HG03095 (cell line): Measurements from ENCODE around the gene TBX1.
"Not testable (repeated sequence)": the region's sequence is repeated elsewhere in the genome, so short reads cannot be mapped to it uniquely, and the experiment has no call there.

Experiments used
- ATAC-seq: cut with Tn5 transposase; IDR thresholded peaks from one replicate; pipeline ENCODE4 v1.9.1; 2021; ENCODE audit warnings: moderate library complexity; ENCODE audit not compliant: unreplicated experiment

TBX1 gene

DNA sequence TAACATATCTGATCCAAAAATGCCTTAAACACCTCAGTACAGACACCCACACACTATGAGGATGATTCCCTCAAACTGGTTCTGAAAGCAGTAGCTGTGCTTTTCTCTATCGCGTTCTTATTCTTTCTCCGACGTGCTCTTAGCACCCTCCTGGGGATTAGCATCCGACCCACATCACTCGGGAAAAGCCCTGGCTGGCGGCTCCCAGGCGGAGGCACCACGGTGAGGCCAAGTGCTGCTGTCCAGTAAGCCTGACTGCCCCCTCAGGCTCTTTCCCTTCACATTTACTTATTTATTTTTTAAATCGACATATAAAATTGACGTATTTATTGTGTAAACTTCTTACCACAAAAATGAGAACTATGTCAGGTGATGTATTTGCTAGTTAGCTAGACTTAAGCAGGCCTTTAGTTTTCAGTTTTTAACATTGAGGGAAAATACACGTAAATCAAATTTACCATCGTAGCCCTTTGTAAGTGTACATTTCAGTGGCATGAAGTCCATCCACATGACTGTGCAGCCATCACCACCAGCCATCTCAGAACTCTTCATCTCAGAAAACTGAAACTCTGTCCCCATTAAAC is 19.2 kb downstream of the TBX1 start:
- ATAC-seq, result no peak

DNA sequence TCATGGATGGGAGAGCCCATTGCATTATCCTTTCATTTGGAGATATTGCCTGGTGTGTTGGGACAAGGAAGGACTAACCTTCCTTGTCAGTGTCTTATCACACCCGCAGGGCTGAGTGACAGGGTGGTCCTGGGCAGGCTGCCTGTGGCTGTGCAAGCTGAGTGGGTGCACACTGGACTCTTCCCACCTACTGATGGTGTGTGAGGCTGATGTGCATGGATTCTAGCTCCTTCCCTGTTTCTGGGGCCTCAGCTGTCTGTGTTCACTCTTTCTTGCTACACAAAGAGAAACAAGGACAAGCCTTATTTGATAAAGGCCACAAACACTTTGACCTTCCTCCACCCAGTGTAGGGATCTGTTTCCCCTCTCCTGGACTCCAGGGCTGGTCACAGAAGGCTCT is 22.0 kb downstream of the TBX1 start:
- ATAC-seq, result no peak

DNA sequence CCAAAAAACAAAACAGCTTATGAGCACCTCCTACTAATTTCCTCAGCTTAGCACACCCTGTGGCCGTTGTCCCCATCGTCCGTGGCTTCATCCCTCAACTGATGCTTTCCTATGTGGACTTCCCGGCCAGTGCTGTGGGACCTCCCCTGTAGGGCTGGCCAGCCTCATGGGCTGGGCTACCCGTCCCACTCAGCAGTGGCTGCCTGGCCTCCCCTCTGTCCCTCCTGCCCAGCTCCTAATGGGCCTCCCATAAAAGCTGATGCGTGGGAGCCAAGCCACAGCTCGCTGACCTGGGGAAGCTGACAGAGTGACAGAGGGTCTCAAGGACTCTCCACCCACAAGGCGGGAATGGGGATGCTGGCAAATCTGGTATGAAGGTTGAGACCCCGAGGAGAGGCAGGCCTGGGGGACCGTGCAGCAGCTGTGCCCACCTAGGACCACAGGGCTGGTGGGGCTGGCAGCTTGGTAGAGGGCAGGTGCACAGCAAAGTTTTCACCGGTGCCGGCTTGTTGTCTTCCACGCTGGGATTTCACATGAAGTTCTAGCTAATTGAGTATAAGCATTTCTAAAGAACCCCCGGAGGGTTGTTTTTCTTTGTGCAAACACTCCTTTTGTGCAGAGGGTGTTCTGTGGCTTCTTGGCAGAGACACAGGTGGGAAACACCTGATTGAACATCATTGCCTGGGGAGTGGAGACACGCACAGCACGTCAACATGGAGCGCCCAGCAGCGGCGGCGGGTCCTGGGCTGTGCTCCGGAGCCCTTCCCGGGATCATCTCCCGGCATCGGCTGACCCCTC is 23.2 kb downstream of the TBX1 start:
- ATAC-seq, result no peak

DNA sequence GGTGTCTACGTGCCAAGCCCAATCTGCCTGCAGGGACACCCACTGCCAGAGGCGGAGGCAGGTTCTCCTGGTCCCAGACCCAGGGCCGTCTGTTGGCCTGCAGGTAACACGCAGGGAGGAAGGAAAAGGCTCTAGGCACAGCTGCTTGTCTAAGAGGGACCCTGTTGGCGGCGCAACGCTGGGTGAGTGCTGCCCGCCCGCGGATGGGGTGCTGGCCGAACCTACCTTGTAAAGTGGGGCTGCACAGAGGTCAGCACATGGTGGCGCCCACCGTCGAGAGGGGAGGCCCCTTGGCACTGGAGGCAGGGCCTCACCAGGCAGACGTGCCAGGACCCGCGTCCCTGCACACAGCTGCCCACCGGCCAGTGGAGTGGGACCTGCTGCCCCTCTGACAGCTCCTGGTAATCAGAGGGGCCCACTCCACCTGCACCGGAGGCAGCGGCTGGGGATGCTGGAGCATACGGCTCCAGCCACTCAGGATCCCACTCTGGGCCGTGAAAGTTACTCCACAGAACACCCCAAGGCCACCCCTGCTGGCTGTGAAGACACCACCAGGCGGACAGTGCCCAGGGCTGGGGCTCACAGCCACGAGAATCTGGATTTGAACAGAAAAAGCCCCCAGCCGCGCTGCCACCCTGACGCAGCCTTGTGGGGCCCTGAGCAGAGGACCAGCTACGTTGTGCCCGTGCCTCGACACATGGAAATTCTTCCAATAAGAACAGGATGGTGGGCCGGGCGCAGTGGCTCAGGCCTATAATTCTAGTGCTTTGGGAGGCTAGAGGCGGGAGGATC is 24.0 kb downstream of the TBX1 start:
- ATAC-seq, result no peak

DNA sequence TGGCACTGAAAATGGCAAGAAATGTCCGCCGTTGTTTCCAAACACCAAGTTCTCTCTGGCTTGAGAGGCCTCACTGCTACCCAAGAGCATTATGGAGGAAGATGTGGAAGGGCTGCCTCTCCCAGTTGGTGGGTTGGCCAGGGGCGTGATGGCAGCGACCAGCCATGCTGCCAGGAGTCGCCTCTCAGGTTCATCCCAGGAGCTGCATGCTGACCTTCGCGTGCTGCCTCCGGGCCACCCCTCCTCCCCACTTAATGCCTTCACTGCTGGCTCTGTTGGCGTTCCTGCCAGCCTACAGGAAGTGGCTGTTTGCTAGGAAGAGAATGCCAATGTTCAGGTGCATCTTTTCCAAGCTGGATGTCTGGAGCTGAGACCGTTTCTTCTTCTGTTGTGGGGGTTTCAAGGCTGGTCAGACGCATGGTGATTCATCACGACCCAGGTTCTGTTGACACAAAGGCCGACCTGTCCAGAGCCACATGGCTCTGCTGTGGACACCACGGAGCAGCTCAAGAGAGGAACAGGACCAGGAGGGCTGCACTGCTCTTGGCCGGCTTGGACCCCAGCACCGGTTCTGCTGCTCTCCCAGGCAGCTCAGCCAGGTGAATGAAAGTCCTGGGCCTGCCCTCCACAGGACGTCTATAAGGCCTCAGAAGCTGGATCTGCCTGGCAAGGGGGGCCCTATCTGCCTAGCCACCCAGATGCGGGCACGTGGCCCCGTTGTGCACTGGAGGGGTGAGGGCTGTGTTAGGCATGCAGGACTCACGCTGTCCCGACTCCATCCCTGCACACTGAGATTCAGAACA is 25.1 kb downstream of the TBX1 start:
- ATAC-seq, result no peak

DNA sequence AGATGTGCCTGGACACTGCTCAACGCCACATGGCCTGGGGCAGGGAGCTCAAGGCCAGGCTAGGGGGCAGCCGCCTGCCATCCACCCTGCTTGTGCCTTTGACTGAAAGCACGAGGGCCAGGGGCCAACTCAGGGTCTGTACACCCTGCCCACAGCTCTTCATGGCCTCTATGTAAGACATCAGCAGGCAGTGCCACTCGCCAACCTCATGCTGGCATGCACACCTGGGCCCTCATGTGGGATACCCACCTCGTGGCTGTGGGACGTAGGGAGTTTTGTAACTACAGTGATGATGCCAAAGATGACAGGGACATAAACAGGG is 25.6 kb downstream of the TBX1 start:
- ATAC-seq, result no peak

DNA sequence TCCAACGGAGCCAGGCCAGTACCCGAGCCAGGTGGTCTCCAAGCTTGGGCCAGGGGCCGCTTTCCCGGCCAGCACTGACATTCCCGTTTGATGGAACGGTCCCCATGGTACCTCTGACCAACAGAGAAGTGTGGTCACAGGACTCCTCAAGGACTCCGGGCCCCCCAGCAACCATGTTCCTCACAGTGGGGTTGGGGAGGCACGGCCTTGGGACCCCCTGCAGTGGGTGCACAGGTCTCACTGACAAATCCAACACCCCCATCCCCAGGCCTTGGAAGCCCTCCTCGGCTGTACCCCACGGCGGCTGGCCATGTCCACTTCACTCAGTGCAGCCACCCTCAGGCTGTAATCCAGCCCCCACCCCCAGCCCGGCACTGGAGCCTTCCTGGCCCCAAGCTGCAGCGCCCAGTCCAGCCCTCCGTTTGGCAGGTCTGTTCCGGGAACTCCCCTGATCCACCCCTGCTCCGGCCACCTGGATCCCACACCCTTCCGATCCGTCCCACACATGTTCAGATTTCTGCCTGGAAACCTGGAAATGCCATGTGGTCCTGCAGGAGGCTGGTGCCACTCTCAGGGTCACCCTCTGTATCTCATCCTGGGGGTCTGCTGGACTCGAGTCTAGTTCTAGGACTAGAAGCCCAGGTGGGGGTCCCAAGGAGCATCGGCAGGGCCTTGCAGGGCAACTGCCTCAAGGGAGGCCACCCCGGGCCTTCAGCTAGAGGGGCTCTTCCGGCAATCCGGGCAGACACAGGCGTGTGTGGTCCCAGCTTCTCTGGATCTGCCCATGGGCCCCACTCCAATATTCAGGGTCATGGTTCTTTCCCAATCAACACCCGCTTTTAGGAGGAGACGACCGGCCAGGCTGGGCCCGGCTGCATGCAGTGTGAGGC is 26.6 kb downstream of the TBX1 start:
- ATAC-seq, result no peak

DNA sequence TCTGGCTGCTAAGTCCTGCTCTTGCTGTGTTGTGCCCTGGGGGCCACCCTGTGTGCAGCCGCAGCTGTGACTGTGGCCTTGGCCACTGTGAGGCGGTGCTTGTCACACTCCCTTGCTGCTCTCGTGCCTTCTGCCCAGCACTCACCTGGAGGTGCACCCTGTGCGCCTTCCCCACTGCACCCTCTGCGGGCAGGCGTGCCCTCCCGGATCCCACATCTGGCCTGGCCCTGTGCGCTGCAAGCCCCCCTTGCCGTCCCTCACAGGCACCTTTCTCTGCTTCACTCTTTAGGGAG is 27.2 kb downstream of the TBX1 start:
- no peak for ATAC-seq

DNA sequence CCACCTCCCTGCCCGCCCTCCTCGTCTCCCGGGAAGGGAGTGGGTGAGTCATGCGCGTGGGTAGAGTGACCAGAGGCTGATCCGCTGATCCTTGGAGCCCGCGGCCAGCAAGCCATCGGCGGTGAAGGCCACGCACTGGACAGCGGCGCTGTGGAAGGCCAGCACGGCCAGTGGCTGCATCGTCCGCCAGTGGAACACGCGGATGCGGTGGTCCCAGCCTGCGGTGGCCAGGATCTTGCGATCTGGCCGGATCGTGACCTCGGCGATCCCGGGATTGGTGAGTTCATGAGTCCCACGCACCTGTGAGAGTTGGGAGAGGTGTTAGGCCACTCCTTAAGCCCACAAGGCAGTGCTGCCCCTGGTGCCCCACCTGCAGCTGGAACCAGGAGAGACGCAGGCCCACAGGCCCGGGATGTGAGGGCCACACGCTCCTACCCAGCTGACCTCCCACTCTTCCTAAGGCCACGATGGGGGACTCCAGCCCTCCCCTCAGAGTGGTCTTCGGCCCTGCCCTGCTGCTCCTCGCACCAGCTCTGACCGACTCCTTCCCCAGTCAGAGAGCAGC is 28.2 kb downstream of the TBX1 start:
- no peak for ATAC-seq

DNA sequence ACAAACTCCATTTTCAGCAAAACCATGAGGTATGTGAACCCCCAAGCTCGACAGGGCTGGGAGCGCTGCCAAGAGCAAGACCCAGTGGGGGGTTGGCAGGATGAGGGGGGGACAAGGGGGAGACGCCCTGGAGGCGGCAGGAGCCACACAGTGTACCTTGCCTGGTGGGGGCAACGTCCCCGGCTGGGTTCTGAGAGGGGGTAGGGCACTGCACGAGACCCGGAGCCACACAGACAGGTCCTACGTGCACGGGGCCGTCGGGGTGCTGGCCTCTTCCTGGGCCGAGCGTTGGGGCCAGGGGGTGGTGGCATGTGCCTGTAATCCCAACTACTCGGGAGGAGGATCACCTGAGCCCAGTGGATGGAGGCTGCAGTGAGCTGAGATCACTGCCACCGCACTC is 28.8 kb downstream of the TBX1 start:
- ATAC-seq, result no peak

DNA sequence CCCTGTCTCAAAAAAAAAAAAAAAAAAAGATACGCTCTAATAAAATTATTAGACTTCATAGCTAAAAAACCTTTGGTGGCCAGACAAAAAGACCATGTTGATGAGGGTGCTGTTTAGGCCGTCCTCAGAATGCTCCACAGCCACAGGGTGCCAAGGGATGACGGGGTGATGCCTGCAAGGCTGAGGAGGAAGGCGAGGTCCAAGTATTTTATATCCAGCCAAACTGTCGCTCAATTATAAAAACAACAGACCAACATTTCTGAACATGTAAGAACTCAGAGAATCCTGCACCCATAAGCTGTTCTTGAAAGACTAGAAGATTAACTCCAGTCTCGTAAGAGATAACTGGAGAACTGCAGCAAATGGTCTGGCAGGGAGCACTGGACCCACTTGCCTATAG is 29.2 kb downstream of the TBX1 start:
- ATAC-seq, result no peak

DNA sequence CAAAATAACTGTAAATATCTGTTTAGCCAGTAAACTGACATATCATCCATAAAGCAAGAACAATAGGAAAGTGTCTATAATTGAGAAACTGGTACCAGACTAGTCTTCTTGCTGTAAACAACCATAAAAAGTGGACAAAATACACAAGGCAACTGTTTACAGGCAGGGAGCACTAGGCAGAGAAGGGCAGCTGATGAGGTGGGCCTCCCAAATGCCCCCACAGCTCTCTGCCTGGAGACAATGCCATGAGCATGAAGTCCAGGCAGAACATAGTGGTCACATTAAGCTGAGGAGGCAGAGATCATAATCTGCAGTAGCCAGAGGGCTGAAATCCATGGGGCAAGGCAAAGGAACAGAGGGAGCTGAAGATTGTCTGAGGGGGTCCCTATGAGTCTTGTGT is 30.7 kb downstream of the TBX1 start:
- no peak for ATAC-seq

DNA sequence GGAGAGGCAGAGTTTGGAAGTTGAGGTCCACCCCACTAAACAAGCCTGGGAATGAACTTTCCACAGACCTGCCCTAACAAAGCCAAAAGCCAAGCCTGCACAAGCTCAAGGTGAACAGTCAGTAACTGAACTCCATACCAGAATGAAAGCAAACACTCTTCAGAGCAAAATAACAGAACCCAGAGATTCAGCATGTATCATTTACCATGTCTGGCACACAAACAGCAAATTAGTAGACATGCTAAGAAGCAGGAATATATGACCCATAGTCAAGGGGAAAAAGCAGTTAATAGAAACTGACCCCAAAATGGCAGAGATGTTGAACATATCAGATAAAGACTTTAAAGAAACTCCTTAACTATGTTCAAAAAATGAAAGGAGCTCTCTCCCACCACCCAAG is 31.3 kb downstream of the TBX1 start:
- no peak for ATAC-seq

DNA sequence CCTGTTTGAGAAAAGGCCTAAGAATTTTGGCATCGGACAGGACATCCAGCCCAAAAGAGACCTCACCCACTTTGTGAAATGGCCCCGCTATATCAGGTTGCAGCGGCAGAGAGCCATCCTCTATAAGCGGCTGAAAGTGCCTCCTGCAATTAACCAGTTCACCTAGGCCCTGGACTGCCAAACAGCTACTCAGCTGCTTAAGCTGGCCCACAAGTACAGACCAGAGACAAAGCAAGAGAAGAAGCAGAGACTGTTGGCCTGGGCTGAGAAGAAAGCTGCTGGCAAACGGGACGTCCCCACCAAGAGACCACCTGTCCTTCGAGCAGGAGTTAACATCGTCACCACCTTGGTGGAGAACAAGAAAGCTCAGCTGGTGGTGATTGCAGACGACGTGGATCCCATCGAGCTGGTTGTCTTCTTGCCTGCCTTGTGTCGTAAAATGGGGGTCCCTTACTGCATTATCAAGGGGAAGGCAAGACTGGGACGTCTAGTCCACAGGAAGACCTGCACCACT is 31.9 kb downstream of the TBX1 start:
- not testable (repeated sequence) for ATAC-seq

DNA sequence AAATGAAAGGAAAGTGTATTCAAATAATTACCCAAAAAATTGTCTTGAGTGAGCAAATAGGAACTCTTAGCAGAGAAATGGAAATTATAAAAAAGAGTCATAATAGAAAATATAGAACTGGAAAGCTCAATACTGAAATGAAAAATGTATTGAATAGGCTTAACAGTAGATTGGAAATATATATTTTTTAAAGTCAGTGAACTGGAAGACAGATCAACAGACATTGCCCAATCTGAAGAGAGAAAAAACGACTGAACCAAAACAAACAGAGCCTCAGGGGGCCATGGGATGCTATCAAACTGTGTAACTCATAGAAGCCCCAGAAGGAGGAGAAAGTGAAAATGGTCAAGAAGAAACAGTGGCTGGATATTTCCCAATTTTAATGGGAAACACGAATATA is 32.6 kb downstream of the TBX1 start:
- ATAC-seq, result no peak

DNA sequence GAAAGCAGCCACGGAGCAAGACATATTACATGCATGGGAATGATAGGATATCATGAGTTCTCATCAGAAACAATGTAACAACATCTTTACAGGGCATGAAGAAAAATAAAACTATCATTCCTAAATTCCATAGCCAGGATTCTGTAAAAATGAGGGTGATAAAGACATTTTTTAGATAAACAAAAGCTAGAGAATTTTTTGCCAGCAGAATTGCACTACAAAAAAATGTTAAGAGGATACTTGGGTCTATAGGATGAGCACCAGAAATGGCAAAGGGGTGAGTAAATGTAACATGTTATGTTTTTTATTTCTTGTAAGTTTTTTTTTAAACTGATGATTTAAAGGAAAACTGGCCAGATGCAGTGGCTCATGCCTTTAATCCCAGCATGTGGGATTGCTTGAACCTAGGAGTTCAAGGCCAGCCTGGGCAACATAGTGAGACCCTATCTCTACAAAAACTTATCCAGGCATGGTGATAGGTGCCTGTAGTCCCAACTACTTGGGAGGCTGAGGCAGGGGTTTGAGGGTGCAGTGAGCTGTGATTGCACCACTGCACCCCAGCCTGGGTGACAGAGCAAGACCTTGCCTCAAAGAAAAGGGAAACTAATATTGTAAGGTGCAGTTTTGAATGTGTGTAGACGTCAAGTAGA is 33.2 kb downstream of the TBX1 start:
- no peak for ATAC-seq

DNA sequence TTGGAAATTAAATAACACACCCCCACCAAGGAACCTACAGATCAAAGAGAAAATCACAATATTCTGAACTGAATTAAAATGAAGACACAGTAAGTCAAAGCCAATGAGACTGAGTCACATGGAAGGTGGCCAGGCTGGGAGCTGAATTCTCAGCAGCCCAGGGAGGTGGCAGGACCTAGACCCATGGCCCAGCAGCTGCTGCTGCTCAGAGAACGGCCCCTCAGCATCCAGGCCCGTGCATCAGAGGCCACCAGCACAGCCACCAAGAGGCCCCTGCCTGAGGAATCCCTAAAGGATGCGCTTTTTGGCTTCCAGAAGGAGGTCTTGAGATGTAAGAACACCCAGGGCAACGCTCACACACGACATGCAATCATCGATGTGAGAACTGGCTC is 35.0 kb downstream of the TBX1 start:
- ATAC-seq, result no peak

DNA sequence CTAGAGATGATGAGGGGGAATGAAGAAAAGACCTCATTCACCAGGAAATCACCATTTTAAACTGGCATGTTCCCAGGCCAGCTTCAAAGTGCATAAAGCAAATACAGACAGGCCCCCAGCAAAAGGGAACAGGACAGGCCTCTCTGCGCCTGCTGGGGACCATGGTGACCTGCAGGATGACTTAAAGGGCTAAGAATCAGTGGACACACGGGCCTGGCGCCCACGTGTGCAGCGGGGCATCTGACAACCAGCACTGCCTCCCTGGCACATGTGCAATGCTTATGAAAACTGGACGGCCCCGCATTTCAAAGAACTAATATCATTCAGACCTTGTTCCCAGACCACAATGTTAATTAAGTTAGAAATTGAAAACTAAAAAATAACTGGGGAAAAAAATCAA is 35.6 kb downstream of the TBX1 start:
- no peak for ATAC-seq

DNA sequence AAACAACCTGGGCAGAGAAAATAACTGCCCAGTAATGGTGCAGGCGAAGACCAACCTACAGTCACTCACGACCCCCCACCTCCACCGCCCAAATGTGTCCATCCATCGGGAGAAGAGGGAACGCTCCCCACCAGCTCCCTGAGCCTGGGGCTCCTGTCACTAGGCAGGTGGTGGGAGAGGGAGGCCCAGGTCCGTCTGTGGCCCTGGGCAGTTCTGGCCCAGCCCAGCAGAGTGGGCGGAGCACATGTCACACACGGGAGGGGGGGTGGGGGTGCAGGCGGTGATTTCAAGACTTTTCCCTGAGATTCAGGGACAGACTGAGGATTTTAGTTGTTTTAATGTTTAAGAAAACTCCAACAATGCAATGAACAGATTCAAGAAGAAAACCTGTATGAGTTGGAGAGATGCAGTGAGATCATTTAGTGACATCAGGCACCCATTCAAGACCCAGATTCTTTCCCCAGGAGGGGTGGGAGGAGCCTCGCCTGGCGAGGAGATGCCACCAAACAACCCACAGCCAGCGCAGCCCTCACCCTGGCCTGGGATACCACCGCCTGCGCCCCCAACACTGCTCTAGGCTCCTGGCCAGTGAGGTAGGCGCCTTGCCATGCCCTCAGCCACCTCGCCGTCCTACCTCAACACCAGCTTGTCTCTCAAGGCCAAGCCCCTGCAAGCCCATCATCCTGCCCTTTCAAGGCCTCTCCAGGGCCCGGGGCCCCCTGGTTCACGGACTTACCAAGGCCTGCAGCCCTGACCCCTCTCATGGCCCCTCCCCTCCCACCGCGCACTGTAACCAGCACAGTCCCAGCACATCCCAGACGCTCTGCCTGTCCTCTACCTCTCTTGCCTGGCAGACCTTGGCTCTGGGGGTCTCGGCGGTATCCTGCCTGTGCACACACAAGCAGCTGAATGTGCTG is 36.8 kb downstream of the TBX1 start:
- no peak for ATAC-seq
